Measurements from ENCODE around the gene ZMAT3. TPM values are rescaled to one million over a fixed set of nuclear protein-coding genes. Genes with fewer than 3 reads are reported as not detected.

Gene ZMAT3
- total and polyA plus RNA-seq, 2 of the 13 experiments (the other 11 are each of a cell fraction or from before 2014, with no cell fraction given) = 11.4 to 11.7 TPM

DNA sequence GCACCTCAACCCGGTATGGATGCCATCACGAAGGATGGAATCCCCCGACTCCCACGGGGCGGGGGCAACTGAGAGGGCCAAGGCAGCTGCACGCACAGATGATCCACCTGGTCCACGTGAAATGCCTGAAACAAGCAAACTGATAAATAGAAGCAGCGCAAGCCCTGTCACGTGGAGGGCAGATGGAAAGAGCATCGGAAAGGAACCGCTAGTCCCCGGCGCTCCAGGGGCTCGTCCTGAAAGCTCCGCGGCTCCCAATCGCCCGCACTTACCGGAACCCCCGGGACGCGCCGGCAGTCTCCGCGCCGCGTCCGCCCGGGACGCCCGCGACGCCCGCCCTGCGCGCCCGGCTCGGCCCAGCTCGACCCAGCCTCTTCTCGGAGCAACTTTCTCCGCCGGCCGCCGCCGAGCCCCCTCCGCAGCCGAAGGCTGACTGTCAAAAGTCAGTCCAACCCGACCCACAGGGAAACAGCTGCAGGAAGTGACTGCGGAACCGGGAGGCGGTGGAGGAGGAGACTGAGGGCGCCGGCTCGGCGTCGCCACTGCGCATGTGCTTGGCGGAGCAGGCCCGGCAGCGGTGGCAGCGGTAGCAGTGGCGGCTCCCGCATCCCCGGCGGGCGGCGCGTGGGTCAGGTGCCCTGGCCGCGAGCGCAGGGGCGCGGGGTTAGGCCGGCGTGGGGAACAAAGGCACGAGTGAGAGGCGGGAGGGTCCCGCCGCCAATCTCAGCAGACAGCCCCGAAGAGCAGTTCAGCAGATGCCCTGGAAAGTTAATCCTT is at the start of gene ZMAT3 (continued):
- TF ChIP-seq ZNF253 (CRISPR knock-in tag; IDR thresholded peaks at IDR 0.05; ENCODE audit: borderline replicate concordance) = no peak
- TF ChIP-seq YEATS2 (CRISPR knock-in tag; IDR thresholded peaks at IDR 0.05; ENCODE audit: borderline replicate concordance) = no peak; the same call in 1 of the 2 replicates
- TF ChIP-seq, protein P1, sequence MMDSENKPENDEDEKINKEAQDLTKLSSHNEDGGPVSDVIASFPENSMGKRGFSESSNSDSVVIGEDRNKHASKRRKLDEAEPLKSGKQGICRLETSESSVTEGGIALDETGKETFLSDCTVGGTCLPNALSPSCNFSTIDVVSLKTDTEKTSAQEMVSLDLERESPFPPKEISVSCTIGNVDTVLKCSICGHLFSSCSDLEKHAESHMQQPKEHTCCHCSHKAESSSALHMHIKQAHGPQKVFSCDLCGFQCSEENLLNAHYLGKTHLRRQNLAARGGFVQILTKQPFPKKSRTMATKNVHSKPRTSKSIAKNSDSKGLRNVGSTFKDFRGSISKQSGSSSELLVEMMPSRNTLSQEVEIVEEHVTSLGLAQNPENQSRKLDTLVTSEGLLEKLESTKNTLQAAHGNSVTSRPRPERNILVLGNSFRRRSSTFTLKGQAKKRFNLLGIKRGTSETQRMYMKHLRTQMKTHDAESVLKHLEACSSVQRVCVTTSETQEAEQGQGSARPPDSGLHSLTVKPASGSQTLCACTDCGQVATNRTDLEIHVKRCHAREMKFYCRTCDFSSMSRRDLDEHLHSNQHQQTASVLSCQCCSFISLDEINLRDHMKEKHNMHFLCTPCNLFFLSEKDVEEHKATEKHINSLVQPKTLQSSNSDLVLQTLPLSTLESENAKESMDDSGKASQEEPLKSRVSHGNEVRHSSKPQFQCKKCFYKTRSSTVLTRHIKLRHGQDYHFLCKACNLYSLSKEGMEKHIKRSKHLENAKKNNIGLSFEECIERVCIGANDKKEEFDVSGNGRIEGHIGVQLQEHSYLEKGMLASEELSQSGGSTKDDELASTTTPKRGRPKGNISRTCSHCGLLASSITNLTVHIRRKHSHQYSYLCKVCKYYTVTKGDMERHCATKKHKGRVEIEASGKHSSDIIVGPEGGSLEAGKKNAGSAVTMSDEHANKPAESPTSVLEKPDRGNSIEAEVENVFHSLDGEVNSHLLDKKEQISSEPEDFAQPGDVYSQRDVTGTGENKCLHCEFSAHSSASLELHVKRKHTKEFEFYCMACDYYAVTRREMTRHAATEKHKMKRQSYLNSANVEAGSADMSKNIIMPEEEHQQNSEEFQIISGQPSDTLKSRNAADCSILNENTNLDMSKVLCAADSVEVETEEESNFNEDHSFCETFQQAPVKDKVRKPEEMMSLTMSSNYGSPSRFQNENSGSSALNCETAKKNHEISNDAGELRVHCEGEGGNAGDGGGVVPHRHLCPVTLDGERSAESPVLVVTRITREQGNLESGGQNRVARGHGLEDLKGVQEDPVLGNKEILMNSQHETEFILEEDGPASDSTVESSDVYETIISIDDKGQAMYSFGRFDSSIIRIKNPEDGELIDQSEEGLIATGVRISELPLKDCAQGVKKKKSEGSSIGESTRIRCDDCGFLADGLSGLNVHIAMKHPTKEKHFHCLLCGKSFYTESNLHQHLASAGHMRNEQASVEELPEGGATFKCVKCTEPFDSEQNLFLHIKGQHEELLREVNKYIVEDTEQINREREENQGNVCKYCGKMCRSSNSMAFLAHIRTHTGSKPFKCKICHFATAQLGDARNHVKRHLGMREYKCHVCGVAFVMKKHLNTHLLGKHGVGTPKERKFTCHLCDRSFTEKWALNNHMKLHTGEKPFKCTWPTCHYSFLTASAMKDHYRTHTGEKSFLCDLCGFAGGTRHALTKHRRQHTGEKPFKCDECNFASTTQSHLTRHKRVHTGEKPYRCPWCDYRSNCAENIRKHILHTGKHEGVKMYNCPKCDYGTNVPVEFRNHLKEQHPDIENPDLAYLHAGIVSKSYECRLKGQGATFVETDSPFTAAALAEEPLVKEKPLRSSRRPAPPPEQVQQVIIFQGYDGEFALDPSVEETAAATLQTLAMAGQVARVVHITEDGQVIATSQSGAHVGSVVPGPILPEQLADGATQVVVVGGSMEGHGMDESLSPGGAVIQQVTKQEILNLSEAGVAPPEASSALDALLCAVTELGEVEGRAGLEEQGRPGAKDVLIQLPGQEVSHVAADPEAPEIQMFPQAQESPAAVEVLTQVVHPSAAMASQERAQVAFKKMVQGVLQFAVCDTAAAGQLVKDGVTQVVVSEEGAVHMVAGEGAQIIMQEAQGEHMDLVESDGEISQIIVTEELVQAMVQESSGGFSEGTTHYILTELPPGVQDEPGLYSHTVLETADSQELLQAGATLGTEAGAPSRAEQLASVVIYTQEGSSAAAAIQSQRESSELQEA (CRISPR knock-in tag; IDR thresholded peaks at IDR 0.05; ENCODE audit: not compliant biosample characterization) = no peak
- TF ChIP-seq KLF13 (CRISPR knock-in tag; IDR thresholded peaks at IDR 0.05) = no peak
- no peak for TF ChIP-seq ZNF878 (CRISPR knock-in tag; IDR thresholded peaks at IDR 0.05)
- no peak for TF ChIP-seq PHB2 (IDR thresholded peaks at IDR 0.05; ENCODE audit: partially characterized antibody)
- TF ChIP-seq ZNF343 (CRISPR knock-in tag; IDR thresholded peaks at IDR 0.05) = no peak
- TF ChIP-seq CREB1 (IDR thresholded peaks at IDR 0.05) = no peak
- TF ChIP-seq CREB1 (CRISPR knock-in tag; IDR thresholded peaks at IDR 0.05) = no peak
- peak; percentile 96 for TF ChIP-seq KMT2A (CRISPR knock-in tag; IDR thresholded peaks at IDR 0.05)
- TF ChIP-seq ZNF816 (CRISPR knock-in tag; IDR thresholded peaks at IDR 0.05; ENCODE audit: borderline replicate concordance) = 0 out of 2 replicates have a peak, but pooled peaks have one; percentile 79
- no peak for TF ChIP-seq ZNF570 (CRISPR knock-in tag; IDR thresholded peaks at IDR 0.05; ENCODE audit: borderline replicate concordance)
- no peak; the same call in 1 of the 2 replicates for TF ChIP-seq ZSCAN20 (CRISPR knock-in tag; IDR thresholded peaks at IDR 0.05; ENCODE audit: borderline replicate concordance)
- no peak for TF ChIP-seq HNF4A (CRISPR knock-in tag; IDR thresholded peaks at IDR 0.05)
- TF ChIP-seq SRSF9 (IDR thresholded peaks at IDR 0.05; ENCODE audit: borderline replicate concordance, insufficient read depth, low read depth, low read length, poor library complexity, severe bottlenecking) = no peak
- TF ChIP-seq, protein P2, sequence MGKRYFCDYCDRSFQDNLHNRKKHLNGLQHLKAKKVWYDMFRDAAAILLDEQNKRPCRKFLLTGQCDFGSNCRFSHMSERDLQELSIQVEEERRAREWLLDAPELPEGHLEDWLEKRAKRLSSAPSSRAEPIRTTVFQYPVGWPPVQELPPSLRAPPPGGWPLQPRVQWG (CRISPR knock-in tag; IDR thresholded peaks at IDR 0.05; ENCODE audit: borderline replicate concordance, low read depth) = no peak; the same call in 1 of the 2 replicates
- peak; percentile 93 for TF ChIP-seq TGIF2 (CRISPR knock-in tag; IDR thresholded peaks at IDR 0.05)
- 0 out of 2 replicates have a peak, but pooled peaks have one; percentile 36 for TF ChIP-seq PRMT3 (CRISPR knock-in tag; IDR thresholded peaks at IDR 0.05; ENCODE audit: borderline replicate concordance, low read depth)
- no peak for TF ChIP-seq SRY (CRISPR knock-in tag; IDR thresholded peaks at IDR 0.05)
- no peak for TF ChIP-seq ZNF124 (CRISPR knock-in tag; IDR thresholded peaks at IDR 0.05)
- TF ChIP-seq KDM5A (IDR thresholded peaks at IDR 0.05; ENCODE audit: borderline replicate concordance, low read length) = peak; percentile 51; the same call in 1 of the 2 replicates
